ENCODE data around the gene SH3BP5.

The SH3BP5 gene

GRCh38 chr3:15292765-15293522, 39.4 kb downstream of the SH3BP5 start:
- TF ChIP-seq CEBPB (IDR thresholded peaks at IDR 0.05) (no peak), FOXM1 (IDR thresholded peaks at IDR 0.05; ENCODE audit: borderline replicate concordance, low read depth) (no peak), TCF12 (IDR thresholded peaks at IDR 0.05; ENCODE audit: low read depth) (no peak), RAD21 (IDR thresholded peaks at IDR 0.05; ENCODE audit: low read depth) (no peak), REST (IDR thresholded peaks at IDR 0.05; ENCODE audit: low read depth) (no peak), TEAD4 (IDR thresholded peaks at IDR 0.05) (no peak), TAF1 (IDR thresholded peaks at IDR 0.05; ENCODE audit: low read depth) (no peak), YY1 (IDR thresholded peaks at IDR 0.05; ENCODE audit: low read depth) (no peak), EGR1 (IDR thresholded peaks at IDR 0.05) (no peak), ZBTB7A (IDR thresholded peaks at IDR 0.05; ENCODE audit: low read depth) (no peak), NFIC (IDR thresholded peaks at IDR 0.05) (no peak), CREB1 (IDR thresholded peaks at IDR 0.05; ENCODE audit: low read depth) (no peak), EP300 (IDR thresholded peaks at IDR 0.05; ENCODE audit: borderline replicate concordance) (no peak)
- TF ChIP-seq, protein P1, sequence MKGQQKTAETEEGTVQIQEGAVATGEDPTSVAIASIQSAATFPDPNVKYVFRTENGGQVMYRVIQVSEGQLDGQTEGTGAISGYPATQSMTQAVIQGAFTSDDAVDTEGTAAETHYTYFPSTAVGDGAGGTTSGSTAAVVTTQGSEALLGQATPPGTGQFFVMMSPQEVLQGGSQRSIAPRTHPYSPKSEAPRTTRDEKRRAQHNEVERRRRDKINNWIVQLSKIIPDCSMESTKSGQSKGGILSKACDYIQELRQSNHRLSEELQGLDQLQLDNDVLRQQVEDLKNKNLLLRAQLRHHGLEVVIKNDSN (IDR thresholded peaks at IDR 0.05), result no peak
- TF ChIP-seq, protein P2, sequence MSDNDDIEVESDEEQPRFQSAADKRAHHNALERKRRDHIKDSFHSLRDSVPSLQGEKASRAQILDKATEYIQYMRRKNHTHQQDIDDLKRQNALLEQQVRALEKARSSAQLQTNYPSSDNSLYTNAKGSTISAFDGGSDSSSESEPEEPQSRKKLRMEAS (IDR thresholded peaks at IDR 0.05), result no peak

- no peak for TF ChIP-seq CEBPB (IDR thresholded peaks at IDR 0.05)
- TF ChIP-seq CREB1 (IDR thresholded peaks at IDR 0.05; ENCODE audit: low read depth), result no peak
- TF ChIP-seq TAF1 (IDR thresholded peaks at IDR 0.05; ENCODE audit: low read depth), result no peak
- no peak for TF ChIP-seq ZBTB7A (IDR thresholded peaks at IDR 0.05; ENCODE audit: low read depth)
- TF ChIP-seq, protein P1 (IDR thresholded peaks at IDR 0.05), result no peak
- no peak for TF ChIP-seq TCF12 (IDR thresholded peaks at IDR 0.05; ENCODE audit: low read depth)
These were observed 40.5 kb downstream of the SH3BP5 start for GRCh38 chr3:15291589-15292541.

- TF ChIP-seq, protein P2 (IDR thresholded peaks at IDR 0.05), result no peak
- no peak for TF ChIP-seq RAD21 (IDR thresholded peaks at IDR 0.05; ENCODE audit: low read depth)
- no peak for TF ChIP-seq YY1 (IDR thresholded peaks at IDR 0.05; ENCODE audit: low read depth)
- TF ChIP-seq REST (IDR thresholded peaks at IDR 0.05; ENCODE audit: low read depth), result no peak
- no peak for TF ChIP-seq CREB1 (IDR thresholded peaks at IDR 0.05; ENCODE audit: low read depth)
- no peak for TF ChIP-seq TEAD4 (IDR thresholded peaks at IDR 0.05)
These were observed 41.6 kb downstream of the SH3BP5 start for GRCh38 chr3:15290736-15291135.

DNA sequence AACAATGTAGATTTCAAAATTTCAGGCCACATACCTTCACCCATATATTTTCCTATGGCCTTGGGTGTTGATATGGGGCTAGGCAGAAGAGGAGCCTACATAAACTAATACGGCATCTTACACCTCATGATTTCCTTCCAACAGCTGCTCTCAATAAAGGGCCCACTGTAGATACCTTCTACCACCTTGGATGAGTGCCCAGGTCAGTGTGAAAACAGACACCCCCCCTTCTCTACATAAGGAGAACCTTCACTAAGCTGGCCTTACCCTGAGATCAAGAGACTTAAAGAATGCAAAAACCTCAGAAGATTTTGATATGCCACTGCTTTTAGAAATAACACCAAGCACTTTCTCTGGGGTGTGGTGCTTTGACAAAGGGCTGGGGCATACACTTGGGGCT, 42.7 kb downstream of the SH3BP5 start:
- TF ChIP-seq TCF12 (IDR thresholded peaks at IDR 0.05; ENCODE audit: low read depth), result no peak
- TF ChIP-seq, protein P1 (IDR thresholded peaks at IDR 0.05), result no peak
- TF ChIP-seq FOXM1 (IDR thresholded peaks at IDR 0.05; ENCODE audit: borderline replicate concordance, low read depth), result no peak
- TF ChIP-seq, protein P2 (IDR thresholded peaks at IDR 0.05), result no peak
- TF ChIP-seq RAD21 (IDR thresholded peaks at IDR 0.05; ENCODE audit: low read depth), result no peak
- TF ChIP-seq ZBTB7A (IDR thresholded peaks at IDR 0.05; ENCODE audit: low read depth), result no peak
- TF ChIP-seq TAF1 (IDR thresholded peaks at IDR 0.05; ENCODE audit: low read depth), result no peak
- TF ChIP-seq CEBPB (IDR thresholded peaks at IDR 0.05), result no peak

Measured in Ishikawa (cell line).